ENCODE measurements around the gene CFAP43.

Gene CFAP43, protein sequence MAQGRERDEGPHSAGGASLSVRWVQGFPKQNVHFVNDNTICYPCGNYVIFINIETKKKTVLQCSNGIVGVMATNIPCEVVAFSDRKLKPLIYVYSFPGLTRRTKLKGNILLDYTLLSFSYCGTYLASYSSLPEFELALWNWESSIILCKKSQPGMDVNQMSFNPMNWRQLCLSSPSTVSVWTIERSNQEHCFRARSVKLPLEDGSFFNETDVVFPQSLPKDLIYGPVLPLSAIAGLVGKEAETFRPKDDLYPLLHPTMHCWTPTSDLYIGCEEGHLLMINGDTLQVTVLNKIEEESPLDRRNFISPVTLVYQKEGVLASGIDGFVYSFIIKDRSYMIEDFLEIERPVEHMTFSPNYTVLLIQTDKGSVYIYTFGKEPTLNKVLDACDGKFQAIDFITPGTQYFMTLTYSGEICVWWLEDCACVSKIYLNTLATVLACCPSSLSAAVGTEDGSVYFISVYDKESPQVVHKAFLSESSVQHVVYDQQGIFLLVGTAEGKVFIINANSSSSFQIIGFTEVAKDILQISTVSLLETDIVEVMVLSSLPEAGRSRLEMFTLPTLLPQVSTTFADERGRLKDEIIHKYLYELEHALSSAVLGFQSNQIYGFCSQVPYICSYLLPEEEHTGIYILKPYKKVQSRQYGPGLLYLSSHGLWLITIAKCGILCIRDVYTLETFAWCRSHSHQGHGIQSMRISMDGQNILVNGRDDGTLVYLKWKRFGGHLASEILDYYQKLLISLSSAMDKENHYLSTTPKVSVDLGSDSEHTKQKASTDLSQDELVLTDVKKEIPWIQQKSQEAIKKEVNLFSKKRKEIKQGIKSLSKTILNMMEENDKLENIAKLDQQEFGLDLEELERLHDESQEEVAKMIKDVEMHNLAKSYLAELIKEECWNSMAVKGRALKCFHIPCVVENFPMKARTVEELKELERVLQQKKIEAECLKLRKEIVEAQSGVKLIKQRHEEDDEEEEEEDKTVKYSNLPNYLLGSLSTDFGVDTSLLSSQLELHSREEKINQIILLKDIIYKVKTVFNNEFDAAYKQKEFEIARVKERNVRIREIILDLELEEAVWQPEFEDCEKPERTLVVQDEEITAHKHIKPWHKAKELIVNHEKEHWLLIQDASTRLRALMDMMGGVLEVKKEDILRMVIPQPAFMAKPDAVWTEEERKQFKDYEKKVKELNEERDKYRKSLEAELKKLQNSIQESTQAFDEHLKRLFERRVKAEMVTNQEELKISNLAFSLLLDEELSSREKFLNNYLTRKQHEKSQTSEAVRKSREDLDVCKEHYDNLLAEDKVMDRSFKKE (N-terminal part only)

DNA sequence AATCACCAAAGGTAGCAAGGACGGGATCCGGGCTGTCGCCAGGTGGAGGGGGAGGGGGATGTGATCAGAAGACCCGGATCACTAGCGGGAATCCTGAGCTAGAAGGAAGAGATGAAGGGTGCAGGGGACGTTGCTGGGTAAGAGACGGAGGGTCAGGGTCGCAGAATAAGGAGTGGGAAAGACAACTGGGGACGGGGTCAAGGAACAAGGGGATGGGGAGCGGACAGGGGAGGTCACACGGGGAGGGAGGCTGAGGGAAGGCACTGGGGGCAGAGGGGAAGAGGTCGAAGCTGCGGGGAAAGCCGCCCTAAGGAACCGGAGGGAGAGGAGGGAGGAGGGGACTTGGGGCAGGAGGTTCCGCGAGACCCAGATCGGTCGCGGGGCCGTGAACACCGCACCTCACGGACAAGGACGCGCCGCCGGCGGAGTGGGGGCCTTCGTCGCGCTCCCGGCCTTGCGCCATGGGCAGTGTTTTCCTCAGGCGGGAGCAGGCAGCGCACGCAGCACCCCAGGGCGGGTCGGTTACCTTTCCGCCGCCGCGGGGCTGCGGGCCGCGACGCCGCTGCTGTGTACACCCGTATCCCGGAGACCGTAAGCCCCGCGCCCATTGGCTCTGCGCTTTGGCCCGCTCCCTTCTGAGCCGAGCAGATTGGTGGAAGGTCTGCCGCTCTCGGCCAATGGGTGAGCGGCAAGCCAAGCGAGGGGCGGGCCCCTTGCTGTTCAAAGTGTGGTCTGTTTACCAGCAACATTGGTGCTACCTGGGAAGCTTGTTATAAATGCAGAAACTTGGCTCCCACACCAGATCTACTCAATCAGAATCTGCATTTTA is at the start of gene CFAP43:
TSS of gene CFAP43 (minus strand) at position 581 of the 829 bp plus-strand sequence. CDS start at position 463, 118 bp downstream.
- peak; percentile 96 for DNase-seq (ENCODE audit: low spot score)

DNA sequence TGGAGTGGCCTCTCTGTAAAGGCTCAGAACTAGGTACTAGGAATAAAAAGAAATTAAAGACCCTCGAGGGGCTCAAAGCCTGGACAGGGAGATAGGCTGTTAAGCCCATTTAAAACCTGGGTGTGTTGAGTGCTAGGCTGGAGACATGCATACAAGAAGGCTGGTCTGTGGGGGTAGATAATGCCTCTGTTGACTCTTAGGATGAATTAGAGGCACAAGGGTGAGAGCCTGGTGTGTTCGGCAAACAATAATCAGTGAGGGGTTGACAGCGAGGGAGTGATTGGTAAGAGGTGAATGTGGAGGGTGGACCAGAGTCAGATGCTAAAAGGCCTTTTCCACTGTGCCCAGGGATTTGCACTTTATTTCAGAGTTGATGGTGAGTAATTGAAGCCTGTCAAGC is 49.5 kb upstream of the CFAP43 start:
- no peak for DNase-seq (ENCODE audit: low spot score)

- DNase-seq (ENCODE audit: low spot score): no peak
These were observed 47.5 kb upstream of the CFAP43 start for GRCh38 chr10:104279550-104280259.

GRCh38 chr10:104277785-104278184 is 45.6 kb upstream of the CFAP43 start:
- DNase-seq (ENCODE audit: low spot score): no peak

DNA sequence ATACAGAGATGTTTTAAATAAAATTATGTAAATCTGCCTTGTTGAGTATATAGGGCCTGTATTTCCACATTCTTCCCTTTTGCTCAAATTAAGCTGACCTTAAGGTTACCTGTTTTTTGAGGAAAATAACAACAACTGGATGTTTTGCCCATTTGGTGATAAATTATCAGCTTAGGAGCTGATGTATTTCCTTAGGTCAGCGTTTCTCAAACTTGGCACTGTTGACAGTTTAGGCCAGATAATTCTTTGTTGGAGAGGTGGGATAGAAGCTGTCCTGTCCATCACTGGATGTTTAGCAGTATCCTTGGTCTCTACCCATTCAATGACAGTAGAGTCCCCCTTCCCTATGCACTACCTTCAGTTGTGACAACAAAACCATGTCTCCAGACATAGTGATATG is 44.0 kb upstream of the CFAP43 start:
- DNase-seq (ENCODE audit: low spot score): no peak

- DNase-seq (ENCODE audit: low spot score): no peak
These were observed 42.9 kb upstream of the CFAP43 start for GRCh38 chr10:104274762-104275721.

DNA sequence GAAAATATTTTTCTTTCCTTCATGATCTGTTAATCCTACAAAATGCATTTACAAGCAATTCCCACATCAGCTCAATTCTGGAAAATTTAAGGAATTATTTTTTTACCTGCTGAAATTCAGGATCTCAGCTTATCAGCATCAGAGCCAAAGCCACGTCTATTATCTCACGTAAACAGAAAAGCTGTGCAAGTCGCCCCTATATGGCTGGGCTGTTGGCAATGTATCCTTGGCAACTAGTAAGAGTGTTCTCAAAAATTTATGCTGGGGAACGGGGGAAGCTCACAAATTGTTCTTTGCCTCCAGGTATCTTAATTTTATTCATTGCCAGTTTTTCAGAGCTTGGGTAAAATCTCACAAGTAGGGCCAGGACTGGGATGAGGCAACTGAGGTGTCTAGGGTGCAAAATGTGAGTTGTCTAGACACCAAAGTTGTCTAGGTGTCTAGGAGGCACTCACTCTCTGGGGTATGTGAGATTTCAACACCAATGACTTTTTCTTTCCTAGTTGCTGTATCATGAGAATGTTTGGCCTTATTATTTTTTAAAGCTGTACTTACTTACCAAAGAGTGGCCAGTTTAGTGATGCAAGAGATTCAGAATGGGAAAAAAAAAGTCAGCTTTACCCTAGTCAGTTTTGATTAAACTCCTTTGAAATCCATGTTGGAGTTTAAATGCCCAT is 41.9 kb upstream of the CFAP43 start:
- no peak for DNase-seq (ENCODE audit: low spot score)

GRCh38 chr10:104273286-104273685 is 41.1 kb upstream of the CFAP43 start:
- no peak for DNase-seq (ENCODE audit: low spot score)

- DNase-seq (ENCODE audit: low spot score): peak; percentile 60
These were observed 36.8 kb upstream of the CFAP43 start, which contains the start of gene GSTO2 for GRCh38 chr10:104268713-104269645. TSS of gene GSTO2 (plus strand) at chr10:104269184. CDS start at chr10:104274916, 5,732 bp downstream.

- no peak for DNase-seq (ENCODE audit: low spot score)
These were observed 36.2 kb upstream of the CFAP43 start for GRCh38 chr10:104268405-104268712.

DNA sequence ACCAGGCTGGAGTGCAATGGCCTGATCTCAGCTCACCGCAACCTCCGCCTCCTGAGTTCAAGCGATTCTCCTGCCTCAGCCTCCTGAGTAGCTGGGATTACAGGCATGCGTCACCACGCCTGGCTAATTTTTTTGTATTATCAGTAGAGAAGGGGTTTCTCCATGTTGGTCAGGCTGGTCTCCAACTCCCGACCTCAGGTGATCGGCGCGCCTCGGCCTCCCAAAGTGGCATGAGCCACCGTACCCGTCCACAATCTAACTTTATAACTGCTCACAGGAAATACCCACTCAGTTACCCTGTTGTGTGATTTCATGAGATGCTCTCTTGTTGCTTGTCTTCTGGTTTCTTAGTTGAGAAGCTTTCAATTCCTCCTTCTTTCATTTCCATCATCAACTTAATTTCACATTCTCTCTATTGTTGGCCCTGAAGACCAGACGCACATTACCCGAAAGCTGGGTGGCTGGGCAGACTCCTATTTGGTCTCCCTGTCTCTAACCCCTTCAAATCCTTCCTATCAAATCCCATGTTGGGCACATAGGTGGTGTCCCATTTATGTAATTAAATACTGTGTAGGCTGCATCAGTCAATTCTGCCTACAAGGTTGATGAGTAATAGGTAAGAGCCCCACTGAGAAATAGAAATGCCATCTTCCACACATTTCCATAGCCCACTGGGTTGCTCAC is 35.7 kb upstream of the CFAP43 start:
- DNase-seq (ENCODE audit: low spot score): no peak

GRCh38 chr10:104264783-104265182 is 32.6 kb upstream of the CFAP43 start:
- DNase-seq (ENCODE audit: low spot score): no peak

GRCh38 chr10:104262055-104262454 is 29.9 kb upstream of the CFAP43 start:
- no peak for DNase-seq (ENCODE audit: low spot score)

DNA sequence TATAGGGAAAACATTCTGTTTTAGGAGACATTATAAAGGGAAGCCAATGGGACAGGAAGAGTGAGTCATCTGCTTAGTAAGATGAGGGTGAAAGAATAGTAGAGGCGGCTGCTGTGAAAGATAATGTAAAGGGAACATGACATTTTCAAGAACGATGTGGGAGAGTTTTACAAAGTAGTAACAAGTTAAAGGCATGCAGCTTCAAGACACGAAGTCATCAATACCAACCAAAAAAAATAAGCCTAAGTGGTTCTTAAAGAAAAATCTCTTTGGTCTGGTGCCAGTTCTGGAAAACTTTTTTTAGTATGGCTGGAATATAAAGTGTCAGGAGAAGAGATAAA is 28.6 kb upstream of the CFAP43 start:
- no peak for DNase-seq (ENCODE audit: low spot score)

- DNase-seq (ENCODE audit: low spot score): no peak
These were observed 28.0 kb upstream of the CFAP43 start for GRCh38 chr10:104259999-104260774.

DNA sequence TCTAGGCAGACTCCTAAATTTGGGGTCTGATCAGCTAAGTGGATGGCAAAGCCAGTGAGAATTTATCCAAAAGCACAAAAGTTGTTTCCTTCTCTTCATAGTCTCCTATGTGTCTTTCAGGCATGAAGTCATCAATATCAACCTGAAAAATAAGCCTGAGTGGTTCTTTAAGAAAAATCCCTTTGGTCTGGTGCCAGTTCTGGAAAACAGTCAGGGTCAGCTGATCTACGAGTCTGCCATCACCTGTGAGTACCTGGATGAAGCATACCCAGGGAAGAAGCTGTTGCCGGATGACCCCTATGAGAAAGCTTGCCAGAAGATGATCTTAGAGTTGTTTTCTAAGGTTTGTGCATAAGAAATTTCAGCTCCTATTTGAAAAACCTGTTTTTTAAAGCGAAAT is 27.3 kb upstream of the CFAP43 start:
- DNase-seq (ENCODE audit: low spot score): no peak

- DNase-seq (ENCODE audit: low spot score): no peak
These were observed 26.0 kb upstream of the CFAP43 start for GRCh38 chr10:104258209-104258608.

All from D341Med (cell line).